Stimulated activated CD8-positive, alpha-beta memory T cell treated with anti-CD3 and anti-CD28 coated beads, Interleukin-4, amount 100 ng/mL, for 4 hours (primary cell): ENCODE measurements around the gene POLR3C.
"Not testable (repeated sequence)": the region's sequence is repeated elsewhere in the genome, so short reads cannot be mapped to it uniquely, and the experiment has no call there.

Source experiments
- DNase-seq, 2 donors: peaks; one replicate each; pipeline ENCODE4 v3.0.0-alpha.2; 2020; ENCODE audit warnings: low read depth in 2 of 2, low spot score in 1 of 2

POLR3C gene

GRCh38 chr1:145823565-145824498 is at the start of gene POLR3C, which contains the start of gene RNF115:
TSS of gene POLR3C (plus strand) at chr1:145824200. CDS start at chr1:145825777, 1,577 bp downstream.
TSS of gene RNF115 (minus strand) at chr1:145824095. CDS start at chr1:145823873, 222 bp downstream.
- DNase-seq: peak; percentile 60 to 71

- no peak for DNase-seq
Observed at GRCh38 chr1:145777357-145778145, 46.4 kb upstream of the POLR3C start.

- no peak for DNase-seq
Observed at GRCh38 chr1:145778146-145778540, 45.9 kb upstream of the POLR3C start.

GRCh38 chr1:145782272-145783099 is 41.5 kb upstream of the POLR3C start:
- no peak for DNase-seq

- no peak for DNase-seq
Observed at GRCh38 chr1:145784409-145784808, 39.6 kb upstream of the POLR3C start.

GRCh38 chr1:145785547-145785946 is 38.5 kb upstream of the POLR3C start:
- no peak for DNase-seq

GRCh38 chr1:145786271-145786670 is 37.7 kb upstream of the POLR3C start:
- DNase-seq: no peak

GRCh38 chr1:145788580-145788979 is 35.4 kb upstream of the POLR3C start:
- DNase-seq: no peak

- DNase-seq: not testable (repeated sequence)
Observed at GRCh38 chr1:145791860-145792259, 32.1 kb upstream of the POLR3C start.

GRCh38 chr1:145792484-145792883 is 31.5 kb upstream of the POLR3C start:
- no peak for DNase-seq

GRCh38 chr1:145795257-145795881 is 28.6 kb upstream of the POLR3C start:
- no peak for DNase-seq

- DNase-seq: no peak
Observed at GRCh38 chr1:145796753-145797152, 27.2 kb upstream of the POLR3C start.

- no peak for DNase-seq
Observed at GRCh38 chr1:145799806-145800205, 24.2 kb upstream of the POLR3C start.

GRCh38 chr1:145804235-145805045 is 19.6 kb upstream of the POLR3C start:
- no peak for DNase-seq

GRCh38 chr1:145805057-145805456 is 18.9 kb upstream of the POLR3C start:
- DNase-seq: no peak

- DNase-seq: no peak
Observed at GRCh38 chr1:145806408-145806807, 17.6 kb upstream of the POLR3C start.

GRCh38 chr1:145806844-145807243 is 17.2 kb upstream of the POLR3C start:
- DNase-seq: no peak

- DNase-seq: not testable (repeated sequence)
Observed at GRCh38 chr1:145812977-145813810, 10.8 kb upstream of the POLR3C start.

- not testable (repeated sequence) for DNase-seq
Observed at GRCh38 chr1:145818095-145818494, 5.9 kb upstream of the POLR3C start.
